Activated CD8-positive, alpha-beta memory T cell treated with anti-CD3 and anti-CD28 coated beads for 4 hours (primary cell): Measurements from ENCODE around the gene KCTD10.

Source experiments
- DNase-seq, 2 donors: peaks; one replicate each; pipeline ENCODE4 v3.0.0-alpha.2; 2020; ENCODE audit warnings: low read depth in 2 of 2

KCTD10 gene

DNA sequence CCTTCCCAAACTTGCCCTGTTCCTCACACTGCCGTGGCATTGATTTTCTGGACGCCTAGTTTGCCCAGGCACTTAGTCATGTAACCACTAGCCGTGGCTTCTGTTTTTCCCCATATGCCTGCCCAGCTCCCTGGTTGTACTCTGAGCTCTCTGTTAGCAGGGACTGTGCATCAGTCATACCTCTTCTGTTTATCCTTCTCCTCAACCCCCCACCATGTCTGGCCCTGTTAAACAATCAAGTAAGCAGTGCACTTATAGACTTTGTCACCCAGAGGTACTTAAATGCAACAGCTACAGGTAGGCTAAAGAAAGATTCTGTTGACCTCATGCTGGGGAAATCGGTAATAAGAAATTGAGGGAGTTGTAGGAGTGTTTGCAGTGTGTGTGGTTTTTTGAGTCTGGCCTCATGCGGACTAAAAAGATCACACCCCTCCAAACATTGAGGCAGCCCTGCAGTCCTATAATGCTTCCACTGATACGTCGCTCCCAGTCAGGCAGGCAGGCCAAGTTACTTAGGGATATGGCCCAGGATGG lies 17.3 kb upstream of the KCTD10 start:
- no peak for DNase-seq

DNA sequence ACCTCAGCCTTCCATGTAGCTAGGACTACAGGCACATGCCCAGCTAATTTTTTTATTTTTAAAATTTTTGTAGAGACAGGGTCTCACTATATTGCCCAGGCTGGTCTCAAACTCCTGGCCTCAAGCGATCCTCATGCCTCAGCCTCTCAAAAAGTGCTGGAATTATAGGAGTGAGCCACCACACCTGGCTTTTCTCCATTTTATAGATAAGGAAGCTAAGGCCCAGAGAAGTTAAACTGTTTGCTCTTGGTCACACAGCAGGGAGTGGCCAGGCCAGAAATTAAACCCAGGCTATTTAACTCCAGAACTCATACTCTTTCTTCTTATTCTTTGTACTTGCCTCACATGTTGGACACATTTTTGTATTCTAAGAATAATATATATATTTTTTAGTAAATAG lies 16.8 kb upstream of the KCTD10 start:
- no peak for DNase-seq

DNA sequence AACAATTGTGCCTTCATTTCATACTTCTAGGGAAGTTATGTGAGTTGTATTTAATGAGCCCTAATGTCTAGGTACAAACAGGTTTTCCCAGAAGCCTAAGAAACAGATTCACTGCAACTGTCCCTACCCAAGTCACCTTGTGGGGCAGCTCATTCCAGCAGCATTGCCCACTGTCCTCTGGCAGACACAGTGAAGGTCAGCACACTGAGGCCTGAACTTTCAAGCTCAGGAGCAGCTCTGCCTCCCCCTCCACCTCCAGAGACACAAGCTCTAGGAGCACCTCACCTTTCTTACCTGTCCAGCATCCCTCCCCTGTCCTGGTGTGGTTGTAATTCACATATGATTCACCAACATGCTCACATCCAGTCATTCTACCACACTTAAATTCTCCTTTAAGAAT lies 16.0 kb upstream of the KCTD10 start:
- DNase-seq, result no peak

DNA sequence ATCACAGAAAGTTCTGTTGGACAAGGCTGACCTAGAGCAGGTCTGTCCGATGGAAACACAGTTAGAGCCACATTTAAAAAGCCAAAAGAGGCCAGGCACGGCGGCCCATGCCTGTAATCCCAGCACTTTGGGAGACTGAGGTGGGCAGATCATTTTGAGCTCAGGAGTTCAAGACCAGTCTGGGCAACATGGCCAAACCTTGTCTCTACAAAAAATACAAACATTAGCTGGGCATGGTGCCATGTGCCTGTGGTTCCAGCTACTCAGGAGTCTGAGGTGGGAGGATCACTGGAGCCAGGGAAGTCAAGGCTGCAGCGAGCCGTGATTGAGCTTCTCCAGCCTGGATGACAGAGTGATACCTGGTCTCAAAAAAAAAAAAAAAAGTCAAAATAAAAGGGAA lies 15.3 kb upstream of the KCTD10 start:
- no peak for DNase-seq

DNA sequence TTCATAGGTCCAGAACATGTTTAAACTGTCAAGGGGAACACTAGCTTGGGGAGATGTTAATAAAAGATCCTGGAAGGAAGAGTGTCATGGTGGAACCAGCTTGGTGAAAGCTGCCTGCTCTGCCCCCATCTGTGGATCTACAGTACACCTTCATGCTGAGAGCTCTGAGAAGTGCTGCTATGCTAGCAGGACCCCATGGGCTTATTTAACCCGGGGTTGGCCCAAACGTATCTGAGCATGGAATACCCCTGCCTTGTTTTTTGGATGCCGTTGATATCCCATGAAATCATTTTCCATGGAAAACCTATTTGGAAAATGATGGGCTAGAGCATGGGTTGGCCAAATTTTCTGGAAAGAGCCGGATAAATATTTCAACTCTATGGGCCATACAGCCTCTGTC lies 14.6 kb upstream of the KCTD10 start:
- DNase-seq, result no peak

DNA sequence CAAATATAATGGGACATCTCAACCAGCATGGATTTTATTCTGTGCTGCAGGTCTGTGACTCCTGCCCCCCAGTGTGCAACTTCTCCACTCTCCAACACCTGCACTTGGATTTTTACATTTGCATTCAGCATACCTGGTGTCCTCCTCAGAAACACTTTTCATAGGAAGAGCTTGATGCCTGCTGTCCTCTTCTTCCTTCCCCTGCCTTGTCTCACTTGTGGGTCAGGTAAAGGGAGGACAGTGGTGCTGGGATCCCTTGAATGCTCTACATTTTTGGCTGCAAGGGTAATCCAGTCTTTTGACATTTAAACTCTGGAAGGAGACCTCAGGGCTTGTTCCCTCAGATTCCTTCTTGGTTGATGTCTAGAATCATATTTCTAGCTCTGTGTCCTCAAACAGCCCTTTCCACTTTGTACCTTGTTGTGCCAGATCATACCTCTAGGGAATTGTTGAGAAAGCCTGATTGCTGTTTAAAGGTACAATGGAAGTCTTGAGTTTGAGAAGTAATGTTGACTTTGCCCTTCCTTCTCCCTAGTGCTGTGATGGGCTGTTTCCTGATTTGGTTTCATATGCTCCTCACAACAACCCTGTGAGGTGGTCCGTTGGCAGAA lies 13.0 kb upstream of the KCTD10 start:
- DNase-seq, result no peak

DNA sequence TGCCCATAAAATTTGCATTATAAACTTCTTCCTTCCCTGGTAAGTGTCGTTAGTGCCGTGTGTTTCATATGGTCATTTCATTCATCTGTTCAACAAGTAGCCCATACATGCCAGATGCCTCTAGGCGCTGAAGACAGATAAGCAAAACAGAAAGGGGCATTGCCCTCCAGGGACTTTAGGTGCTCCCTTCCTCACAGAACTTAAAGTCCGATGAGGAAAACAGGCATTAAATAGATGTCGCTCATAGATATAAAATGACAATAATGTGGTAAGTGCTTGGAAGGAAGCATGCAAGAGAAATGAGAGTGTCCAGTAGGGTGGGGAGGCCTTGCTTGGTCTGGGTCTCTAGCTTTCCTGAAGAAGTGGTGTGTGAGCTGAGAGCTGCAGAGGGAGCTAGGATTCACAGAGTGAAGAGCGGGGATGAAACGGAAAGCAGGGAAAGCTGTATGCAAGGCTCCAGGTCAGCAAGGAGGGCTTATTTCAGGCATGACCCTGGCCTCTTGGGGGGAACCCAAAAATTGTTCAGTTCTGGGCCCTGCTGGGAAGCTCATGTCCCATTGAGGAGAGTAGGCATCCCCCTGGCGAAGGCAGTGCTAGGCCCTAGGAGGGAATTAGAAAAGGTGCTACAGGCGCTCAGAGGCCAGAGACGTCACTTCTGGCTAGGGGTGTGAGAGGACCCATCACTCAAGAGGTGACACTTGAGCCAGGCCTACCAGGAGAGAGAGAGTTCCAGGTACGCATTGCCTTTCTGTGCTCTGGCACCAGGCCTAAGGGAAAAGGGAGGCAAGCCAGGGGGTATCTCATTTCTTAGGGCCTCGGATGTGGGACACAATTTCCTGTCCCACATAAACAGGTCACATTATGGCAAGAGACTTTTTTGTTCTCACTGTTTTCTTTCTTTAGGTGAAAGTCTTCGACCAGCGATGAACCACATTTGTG lies 12.2 kb upstream of the KCTD10 start:
- no peak for DNase-seq

DNA sequence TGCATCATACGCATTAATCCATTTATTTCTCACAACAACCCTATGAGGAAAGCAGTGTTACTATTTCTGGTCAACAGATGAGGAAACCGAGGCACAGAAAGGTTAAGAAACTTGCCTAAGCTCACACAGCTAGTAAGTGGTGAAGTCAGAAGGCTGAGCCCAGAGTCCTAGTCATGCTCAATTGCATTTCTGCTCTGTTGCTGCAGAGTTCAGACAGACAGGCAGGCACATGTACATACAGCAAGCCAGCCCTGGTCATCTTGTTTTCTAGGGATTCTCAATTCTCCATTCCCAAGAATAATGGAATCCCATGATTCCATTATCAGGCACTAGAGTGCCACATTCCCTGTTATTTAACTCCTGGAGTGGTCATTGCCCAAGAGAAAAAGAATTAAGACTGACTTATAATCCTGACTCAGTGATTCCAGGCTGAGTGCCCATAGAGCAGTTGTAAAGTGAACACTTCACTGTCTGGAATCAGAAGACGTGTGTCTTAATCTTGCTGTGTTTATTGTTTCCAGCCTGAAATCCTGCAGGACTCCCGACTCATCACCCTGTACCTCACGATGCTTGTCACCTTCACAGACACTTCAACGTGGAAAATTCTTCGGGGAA lies 11.1 kb upstream of the KCTD10 start:
- no peak for DNase-seq

DNA sequence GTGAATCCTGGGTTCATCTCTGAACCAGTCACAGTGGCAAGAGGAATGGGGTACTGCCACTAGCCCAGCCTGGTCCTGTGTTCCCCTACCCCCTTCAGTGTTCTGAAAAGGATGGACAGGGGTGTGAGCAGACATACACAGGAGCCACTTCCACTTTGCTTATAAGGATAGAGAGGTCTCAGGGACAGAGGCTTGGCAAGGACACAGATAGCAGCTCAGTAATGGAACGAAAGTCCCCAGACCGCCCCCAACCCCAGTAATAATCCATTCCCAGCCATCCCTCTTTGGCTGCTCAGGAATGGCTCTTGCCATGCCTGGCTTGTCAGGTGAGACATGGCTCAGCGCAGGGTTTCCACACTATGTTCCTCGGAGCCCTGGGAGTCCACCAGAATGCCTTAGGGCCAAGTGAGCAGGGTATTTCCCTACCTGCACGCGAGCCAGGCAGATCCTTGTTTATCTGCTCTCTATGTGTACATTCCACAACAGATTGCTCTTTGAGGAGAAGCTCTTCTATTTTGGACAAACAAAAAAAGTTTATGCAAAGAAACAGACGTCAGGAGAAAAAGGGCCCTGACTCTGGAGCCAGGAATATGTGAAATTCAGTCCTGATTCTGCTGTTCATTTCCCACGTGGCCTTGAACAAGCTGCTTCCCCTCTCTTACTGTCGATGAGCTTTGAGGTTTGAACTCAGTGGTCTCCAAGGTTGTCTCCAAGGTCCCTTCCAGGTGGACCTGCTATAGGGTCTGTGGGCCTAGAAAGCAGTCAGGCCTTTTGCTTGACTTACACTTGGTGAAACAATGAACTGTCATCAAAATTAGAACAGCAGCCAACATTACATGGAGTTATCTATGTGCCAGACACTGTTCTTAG lies 10.3 kb upstream of the KCTD10 start:
- DNase-seq, result no peak

DNA sequence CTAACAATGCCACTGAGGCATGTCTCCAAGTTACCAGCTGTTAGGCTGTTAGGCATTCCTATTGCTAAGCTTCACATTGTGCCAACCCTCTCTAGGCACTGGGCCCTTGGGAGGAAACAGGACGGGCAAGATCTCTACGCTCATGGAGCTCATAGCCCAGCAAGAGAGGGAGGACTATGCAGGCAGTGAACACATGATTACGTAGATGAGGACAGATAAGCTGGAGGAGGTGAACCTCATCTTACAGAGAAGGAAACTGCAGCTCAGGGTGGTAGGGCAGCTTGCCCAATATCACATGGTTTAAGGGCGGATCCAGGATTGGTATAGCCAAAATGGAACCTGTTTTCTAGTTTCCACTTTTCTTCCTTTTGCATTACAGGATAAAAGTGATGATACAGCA lies 8.1 kb upstream of the KCTD10 start:
- no peak for DNase-seq

DNA sequence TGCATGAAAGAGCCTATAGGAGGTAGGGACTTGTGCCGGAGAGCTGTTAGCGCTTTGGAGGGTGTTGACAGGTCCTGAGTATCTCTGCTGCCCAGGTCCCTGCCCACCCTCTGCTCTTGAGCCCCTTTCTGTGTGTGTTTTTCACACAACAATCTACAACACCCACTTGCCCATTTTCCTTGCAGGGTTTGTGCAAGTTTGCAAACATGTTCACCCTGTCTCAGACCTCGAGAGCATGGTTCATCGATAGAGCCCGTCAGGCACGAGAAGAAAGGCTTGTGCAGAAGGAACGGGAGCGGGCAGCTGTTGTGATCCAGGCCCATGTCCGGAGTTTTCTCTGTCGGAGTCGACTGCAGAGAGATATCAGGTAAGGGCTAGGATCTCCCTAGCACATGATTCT lies 6.2 kb upstream of the KCTD10 start:
- no peak for DNase-seq

DNA sequence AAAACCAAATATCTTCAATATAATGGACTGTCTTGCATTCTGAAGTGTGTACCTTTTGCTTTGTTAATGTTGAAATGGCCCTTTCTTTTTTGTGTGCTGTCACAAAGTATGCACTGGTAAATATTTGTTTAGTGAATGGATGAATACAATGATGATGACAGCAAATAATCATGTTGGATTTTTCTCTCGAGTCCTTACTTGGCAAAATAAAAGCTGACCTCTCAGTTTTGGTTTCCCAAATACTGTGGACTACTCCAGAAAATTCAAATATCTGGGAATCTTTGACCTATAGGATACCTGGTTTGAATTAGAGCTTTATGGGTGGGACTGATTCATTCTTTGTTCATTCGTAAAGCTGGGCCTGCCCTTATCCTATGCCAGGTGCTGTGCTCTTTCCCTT lies 5.8 kb upstream of the KCTD10 start:
- no peak for DNase-seq

DNA sequence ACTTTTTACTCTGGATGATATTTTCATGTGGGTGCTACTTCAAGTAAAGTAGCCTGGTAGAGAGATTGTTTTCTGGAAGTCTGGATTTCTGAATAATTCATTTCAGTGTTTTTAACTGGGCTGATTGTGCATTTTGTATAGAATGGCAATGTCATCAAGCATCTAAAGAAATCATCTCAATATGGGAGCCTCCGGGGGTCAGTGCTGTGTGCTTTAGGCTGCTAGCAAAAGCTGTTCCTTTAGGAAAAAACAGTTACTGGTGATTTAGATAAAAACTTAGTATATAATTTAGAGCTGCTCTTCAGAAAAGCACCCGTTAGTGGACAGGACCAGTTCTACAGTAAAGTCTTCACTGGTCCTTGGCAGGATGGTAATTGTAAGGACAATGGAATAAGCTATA lies 5.4 kb upstream of the KCTD10 start:
- DNase-seq, result no peak

DNA sequence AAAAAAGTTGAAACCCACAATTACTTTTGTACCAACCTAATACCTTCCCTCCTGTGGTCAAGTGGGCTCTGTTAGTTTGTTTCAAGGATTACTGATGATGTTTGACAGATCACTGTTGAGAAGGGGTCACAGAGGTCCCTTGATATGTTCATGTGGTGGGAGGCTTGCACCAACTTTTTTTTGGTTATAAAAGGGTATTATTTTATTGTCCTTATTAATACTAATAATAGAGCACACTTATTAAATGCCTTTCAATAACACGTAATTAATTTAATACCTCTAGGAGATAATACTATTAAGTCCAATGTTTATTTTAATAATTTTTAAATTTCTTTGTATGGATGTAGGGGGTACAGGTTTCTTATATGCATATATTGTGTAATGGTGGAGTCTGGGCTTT lies 4.8 kb upstream of the KCTD10 start:
- DNase-seq, result no peak

DNA sequence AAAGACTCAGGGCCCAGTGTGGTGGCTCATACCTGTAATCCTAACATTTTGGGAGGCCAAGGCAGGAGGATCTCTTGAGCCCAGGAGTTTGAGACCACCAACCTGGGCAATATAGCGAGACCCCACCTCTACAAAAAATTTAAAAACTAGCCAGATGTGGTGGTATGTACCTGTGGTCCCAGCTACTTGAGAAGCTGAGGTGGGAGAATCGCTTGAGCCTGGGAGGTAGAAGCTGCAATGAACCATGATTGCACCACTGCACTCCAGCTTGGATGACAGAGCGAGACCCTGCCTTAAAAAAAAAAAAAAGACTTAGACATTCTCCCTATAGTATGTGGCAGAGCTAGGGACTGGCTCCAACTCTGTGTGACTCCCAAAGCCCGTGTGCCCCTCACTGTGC lies 3.3 kb upstream of the KCTD10 start:
- DNase-seq, result no peak

DNA sequence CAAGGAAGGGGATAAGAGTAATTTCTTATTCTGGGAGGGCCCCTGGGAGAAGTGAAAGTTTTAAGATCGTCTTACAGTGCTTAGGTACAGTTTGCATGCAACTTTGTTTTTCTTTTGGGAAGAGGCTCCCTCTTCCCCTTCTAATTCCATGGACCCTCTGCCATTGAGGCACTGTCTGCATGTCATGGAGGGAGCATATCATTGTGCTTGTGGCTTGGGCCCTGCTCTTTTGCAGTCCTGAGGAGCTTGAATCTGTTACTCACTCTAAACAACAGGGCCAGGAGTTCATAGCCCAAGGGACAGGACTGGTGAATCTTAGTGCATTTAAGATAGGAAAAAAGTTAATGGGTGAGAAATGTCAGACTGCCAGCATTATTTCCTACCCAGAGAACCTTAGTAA lies 2.7 kb upstream of the KCTD10 start:
- no peak for DNase-seq

DNA sequence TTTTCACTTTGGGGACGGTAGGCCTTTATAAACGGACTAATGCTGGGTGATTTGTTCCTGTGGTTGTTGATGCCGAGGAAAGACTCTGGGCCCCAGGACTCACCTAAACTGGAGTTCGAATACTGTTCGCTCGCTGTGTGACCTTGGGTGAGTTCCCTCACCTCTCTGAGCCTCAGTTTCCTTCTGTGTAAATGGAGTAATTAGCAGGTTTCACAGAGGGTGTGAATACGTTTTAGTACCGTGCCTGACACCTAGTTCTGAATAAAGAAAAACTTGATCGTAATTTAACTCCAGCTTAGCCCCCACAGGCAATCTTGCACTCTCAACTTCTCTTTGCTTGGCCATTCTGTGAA lies 839 bp upstream of the KCTD10 start:
- no peak for DNase-seq

DNA sequence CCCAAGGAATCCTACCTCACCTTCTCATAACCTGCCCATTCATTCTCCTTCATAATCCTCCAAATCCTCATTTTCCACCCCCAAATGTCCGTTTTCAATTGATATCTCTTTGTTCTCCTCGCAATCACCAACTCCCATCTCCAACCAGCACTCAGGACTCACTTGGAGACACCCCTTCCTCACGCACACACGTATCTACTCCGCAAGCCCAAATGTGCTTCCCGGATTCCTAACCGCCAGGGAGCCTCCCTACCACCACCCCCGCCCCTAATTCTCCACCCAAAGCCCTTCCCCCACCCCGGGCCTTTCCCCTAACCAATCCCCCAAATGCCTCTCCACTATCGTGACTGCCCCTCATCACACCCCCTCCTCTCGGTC lies 304 bp downstream of the KCTD10 start:
- DNase-seq, result no peak

DNA sequence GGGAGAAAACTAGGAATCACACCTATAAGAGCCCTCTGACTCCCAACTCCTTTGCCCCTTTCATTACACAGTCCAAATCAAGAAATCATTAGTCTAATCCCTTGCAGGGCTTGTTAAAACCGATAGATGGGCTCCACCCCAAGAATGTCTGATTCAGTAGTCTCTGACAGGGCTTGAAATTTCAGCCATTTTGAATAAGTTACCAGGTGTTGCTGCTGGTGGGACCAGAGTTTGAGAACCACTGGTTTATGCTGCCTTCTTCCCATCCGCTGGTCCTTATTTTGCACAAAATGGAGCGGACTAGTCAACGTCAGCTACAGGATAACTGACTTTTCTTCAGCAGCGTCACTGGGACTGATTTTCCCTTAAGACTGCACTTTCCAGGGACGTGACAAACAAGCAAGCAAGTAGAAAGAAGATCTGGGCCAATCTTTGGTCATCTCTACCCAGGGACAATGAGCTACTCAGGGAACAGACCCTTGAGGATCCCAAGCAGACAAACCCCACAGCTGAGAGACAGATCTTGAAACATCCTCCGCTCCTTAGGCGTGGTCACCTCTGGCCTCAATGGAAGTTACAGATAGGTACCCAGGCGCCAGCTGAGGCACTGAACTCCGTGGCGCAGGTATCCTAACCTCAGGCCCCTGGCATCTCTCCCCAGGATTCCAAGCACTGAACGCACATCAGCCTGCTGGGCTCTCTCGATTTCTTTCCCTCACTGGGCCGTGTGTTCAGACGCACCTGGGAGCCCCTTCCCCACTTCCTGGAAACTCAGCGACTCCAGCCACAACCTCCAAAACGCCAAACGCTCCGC lies 900 bp downstream of the KCTD10 start:
- no peak for DNase-seq

DNA sequence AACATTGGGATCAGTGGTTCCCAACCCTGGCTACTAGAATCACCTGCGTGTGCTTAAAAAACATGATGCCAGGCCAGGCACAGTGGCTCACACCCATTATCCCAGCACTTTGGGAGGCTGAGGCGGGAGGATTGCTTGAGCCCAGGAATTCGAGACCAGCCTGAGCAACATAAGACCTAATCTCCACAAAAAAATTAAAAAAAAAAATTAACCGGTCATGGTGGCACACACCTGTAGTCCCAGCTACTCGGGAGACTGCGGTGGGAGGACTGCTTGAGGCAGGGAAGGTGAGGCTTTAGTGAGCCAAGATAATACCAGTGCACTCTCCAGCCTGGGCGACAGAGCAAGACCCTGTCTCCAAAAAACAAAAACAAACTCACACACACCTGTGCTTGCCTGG lies 2.0 kb downstream of the KCTD10 start:
- no peak for DNase-seq
